Erythroblast (primary cell): ENCODE results near the gene TPPP.
"Not testable (repeated sequence)": the region's sequence is repeated elsewhere in the genome, so short reads cannot be mapped to it uniquely, and the experiment has no call there.

ENCODE experiments used
- DNase-seq, 2 experiments: peaks; one replicate each; lab custom pipeline; 2025; lab: John Stamatoyannopoulos, UW
- GATA1 ChIP-seq: IDR thresholded peaks from 2 replicates; pipeline ENCODE4 v1.6.1; 2011; ENCODE audit warnings: low read depth, mild to moderate bottlenecking, control low read depth, low read length, moderate library complexity
- POLR2A ChIP-seq: IDR thresholded peaks from 2 replicates; pipeline ENCODE4 v1.6.1; 2011; ENCODE audit warnings: mild to moderate bottlenecking, low read length

Gene TPPP

DNA sequence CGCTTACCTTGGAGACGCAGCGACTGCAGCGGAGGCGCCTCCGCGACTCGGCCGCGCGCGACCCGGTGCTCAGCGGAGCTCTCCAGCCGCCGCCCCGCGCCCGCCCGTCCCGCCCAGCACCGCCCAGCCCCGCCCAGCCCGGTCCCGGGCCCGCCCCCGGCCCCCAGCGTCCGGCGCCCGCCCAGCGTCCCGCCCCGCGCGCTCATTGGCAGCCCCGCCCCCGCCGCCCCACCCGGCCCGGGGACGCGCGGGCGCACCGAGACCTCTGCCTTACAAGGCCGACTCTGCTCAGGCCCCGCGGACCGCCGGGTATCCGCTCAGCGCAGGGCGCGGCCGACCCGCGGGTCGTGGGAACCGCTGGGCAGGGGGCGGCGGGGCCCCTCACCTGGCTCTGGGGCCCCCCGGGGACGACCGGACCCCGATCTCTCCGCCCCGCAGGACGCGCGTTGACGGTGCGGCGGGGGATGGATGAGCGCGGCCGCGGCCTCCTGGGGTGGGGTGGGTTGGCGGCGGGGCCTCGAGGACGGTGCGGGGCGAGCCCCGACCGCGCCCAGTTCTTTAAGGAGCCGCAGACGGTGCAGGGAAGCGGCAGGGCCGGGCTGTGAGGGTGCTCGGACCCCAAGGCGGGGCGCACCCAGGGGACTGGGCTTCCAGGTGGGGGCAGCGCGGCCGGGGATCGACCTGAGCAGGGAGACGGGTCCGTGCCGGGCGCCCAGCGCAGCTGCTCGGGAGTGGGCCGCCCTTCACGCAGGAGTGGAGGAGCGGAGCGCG lies at the start of gene TPPP:
TSS of gene TPPP (minus strand) at position 82 of the 771 bp plus-strand sequence. CDS start 15,292 bp downstream, outside the sequence.
- DNase-seq, result peak; percentile 79 to 87

GRCh38 chr5:742276-742675 lies 49.1 kb upstream of the TPPP start:
- not testable (repeated sequence) for DNase-seq

DNA sequence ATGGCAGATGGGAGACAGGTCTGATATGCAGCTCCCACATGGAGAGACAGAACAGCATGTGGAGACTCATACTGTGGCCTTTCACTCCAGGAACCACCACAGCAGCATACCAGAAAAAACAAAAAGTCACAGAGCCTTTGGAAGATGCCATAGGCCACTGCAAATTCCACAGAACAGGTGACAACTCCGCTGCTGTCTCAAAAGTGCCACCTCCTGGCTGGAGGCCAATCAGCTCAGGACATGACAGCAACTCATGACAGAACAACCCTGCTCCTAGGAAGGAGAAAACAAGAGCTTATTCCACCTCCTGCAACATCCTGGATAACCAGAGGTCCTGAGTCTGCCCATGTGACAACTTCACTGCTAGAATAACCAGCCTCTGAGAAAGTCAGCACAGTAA lies 41.0 kb upstream of the TPPP start:
- not testable (repeated sequence) for DNase-seq

GRCh38 chr5:732754-733454 lies 39.8 kb upstream of the TPPP start:
- not testable (repeated sequence) for DNase-seq

- not testable (repeated sequence) for DNase-seq
Measured at GRCh38 chr5:729225-729624, 36.1 kb upstream of the TPPP start.

DNA sequence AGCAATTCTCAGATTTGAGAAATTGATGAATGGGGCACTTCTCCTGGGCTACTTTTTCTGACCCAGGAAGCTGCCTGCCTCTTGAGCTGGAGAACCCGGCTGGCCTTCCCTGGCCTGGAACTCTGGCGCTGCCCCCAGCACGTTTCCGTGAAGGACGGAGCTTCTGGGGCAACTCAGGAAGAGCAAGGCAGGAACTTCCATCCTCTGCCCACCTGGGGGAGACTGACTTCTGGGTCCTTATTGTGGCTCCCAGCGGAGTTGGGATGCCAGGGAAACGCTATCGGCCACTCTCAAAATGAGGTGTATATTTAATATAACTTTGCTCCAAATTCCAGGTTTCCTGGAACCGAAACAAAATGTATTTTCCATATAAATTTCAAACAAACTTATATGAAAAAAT lies 33.9 kb upstream of the TPPP start:
- not testable (repeated sequence) for DNase-seq

GRCh38 chr5:723865-724264 lies 30.7 kb upstream of the TPPP start:
- DNase-seq, result not testable (repeated sequence)

GRCh38 chr5:723309-723708 lies 30.2 kb upstream of the TPPP start:
- not testable (repeated sequence) for DNase-seq

- DNase-seq, result not testable (repeated sequence)
Measured at GRCh38 chr5:719379-719778, 26.2 kb upstream of the TPPP start.

DNA sequence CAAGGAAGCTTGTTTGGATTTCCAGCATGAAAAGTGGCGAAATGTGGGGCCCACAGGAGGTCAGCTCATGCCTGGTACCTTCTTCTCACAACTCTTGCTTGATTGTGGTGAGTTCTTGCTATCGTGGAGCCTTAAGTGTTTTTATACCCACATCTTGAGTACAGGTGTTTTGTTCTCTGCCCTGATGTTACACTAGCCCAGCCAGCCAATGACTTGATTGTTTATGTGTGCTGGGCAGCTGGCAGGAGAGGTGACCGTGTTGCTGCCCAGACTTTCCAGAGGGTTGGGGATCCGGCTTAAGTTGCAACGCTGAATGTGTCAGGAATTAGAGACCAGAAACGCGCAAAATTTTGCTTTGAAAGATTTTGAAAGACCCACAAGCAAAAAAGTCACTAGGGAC lies 24.0 kb upstream of the TPPP start:
- no peak for TF ChIP-seq POLR2A
- no peak for TF ChIP-seq GATA1
- no peak for DNase-seq

GRCh38 chr5:716740-717139 lies 23.6 kb upstream of the TPPP start:
- DNase-seq, result not testable (repeated sequence)

DNA sequence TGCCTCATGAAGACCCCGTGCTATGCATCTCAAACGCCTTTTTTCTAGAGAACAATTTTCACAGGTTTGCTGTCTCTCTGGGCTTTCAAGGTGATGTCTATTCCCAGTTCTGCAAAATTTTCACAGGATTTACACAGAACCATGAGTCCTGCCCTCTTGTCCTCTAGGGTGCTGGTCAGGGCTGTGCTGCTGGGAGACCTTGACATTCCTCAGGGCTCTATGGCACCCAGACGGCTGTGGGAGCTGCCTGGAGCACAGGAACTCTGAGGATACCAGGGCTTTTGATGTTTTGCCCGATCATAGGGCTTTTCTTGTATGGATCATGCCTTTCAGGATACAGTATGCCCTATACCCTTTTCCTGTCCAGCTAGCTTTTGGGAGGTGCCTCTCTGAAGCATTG lies 22.5 kb upstream of the TPPP start:
- not testable (repeated sequence) for DNase-seq

- not testable (repeated sequence) for DNase-seq
Measured at GRCh38 chr5:714215-715118, 21.3 kb upstream of the TPPP start.

GRCh38 chr5:713686-714085 lies 20.5 kb upstream of the TPPP start:
- DNase-seq, result not testable (repeated sequence)

DNA sequence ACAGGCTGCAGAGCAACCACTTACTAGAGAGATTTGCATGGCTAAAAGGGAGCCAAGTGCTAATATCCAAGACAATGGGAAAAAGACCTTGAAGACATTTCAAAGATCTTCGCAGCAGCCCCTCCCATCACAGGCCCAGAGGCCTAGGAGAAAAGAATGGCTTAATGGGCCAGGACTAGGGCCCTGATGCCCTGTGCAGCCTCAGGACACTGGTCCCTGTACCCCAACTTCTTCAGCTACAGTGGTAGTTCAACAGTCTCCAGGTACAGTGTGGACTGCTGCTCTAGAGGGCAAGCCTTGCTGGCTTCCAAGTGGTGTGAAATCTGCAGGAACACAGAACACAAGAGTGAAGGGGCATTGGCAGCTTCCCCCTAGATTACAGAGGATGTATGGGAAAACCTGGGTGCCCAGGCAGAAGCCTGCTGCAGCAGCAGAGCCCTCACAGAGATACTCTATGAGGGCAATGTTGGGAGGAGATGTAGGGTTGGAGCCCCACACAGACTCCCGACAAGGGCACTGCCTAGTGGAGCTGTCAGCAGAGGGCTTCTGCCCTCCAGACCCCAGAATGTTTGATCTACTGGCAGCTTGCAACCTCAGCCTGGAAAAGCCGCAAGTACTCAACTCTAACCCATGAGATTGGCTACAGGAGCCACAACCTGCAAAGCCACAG lies 15.8 kb upstream of the TPPP start:
- DNase-seq, result not testable (repeated sequence)

DNA sequence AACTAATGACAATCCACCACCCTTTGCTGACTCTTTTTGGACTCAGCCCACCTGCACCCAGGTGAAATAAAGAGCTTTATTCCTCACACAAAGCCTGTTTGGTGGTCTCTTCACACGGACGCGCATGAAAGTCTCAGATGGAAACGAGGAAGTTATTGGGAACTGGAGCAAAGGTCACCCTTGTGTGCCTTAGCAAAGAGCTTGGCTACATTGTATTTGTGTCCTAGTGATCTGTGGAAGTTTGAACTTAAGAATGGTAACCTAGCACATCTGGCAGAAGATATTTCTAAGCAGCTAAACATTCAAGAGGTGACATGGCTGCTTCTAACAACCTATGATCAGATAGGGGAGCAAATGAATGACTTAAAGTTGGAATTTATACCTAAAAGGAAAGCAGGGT lies 15.2 kb upstream of the TPPP start:
- not testable (repeated sequence) for DNase-seq

- DNase-seq, result not testable (repeated sequence)
Measured at GRCh38 chr5:706127-706526, 13.0 kb upstream of the TPPP start.

DNA sequence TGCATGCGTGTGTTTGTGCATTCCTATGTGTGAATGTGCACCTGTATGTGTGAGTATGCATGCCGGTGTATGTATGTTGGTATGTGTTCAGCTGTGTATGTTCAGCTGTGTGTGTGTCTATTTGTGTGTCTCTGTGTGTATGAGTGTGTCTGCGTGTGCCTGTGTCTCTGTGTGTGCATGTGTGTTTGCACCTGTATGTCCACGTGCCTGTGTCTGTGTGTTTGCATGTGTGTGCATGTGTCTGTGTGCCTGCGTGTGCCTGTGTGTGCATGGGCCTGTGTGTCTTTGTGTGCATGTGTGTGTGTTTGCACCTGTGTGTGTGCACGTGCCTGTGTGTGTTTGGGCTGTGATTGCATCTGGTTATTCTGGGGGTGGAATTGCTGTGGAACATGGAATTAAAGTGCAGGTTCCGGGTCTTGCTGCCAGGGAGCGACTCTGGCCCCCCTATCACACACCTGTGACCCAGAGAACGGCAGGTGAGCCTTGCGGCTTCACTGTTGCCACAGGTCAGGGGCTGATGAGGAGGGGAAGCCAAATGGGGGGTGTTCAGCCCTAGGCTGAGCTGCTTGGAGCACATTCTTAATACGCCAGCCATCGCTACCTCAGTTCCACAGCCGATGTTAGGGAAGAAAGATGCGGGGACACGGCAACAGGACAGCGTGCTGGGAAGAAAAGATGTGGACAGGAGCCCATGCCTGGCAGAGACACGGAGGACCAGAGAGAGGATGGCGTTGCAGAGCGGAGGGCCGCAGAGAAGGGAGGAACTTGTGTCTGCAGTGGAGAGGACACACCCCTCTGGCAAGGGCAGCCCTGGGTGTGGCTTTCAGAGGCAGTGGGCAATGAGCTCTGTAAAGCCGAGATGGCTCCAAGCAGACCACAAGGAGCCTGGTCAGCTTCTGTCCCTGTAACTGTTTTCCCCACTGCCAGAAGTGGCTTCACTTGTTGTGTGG lies 3.9 kb upstream of the TPPP start:
- DNase-seq, result not testable (repeated sequence)

- not testable (repeated sequence) for DNase-seq
Measured at GRCh38 chr5:696191-696590, 3.0 kb upstream of the TPPP start.

DNA sequence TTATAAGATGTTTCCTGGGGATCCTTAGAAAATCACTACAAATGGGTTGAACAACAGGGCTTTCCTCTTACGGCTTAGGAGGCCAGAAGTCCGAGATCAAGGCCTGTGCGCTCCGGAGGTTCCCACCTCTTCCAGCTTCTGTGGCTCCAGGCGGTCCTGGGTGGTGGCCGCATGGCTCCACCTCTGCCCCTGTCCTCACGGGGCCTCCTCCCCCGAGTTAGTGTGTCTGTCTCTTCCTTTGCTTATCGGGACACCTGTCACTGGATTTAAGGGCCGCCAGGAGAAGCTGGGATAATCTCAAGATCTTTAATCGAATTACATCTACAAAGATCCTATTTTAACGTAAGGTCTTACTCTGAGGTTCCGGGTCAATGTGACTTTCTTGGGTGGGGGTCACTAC lies 2.3 kb upstream of the TPPP start:
- not testable (repeated sequence) for DNase-seq
